DOHH2 (cell line): ENCODE data around the gene EPHB2.

Experiments
- CTCF ChIP-seq: fragments of 200-600 bp; sonication (generic); IDR thresholded peaks from one replicate; pipeline ENCODE4 v1.5.1; 2014; ENCODE audit warnings: antibody characterized with exemption, mild to moderate bottlenecking, low read depth, low read length; ENCODE audit not compliant: poor library complexity, severe bottlenecking
- EZH2phosphoT487 ChIP-seq: fragments of 200-600 bp; sonication (generic); IDR thresholded peaks from 2 replicates; pipeline ENCODE4 v1.6.1; 2017; ENCODE audit warnings: borderline replicate concordance, mild to moderate bottlenecking, antibody characterized with exemption, low read length, moderate library complexity, mixed read lengths

GRCh38 chr1:22710701-22711049 is at the start of gene EPHB2:
- TF ChIP-seq EZH2phosphoT487 (no peak), CTCF (no peak)
